Neural cell (in vitro differentiated cells): ENCODE measurements around the gene ROGDI. TPM values are rescaled to one million over a fixed set of nuclear protein-coding genes. Genes with fewer than 3 reads are reported as not detected.

Source experiments
- H2AFZ ChIP-seq: fragments of 200-600, 300-800 bp; sonication (generic), shearing (Covaris generic); 2 replicates; pipeline ENCODE4 v1.6.0; 2014; ENCODE audit warnings: low read depth, mild to moderate bottlenecking, antibody characterized with exemption, low read length, moderate library complexity
- H3F3A ChIP-seq: fragments of 200-600 bp; shearing (Covaris generic); 2 replicates; pipeline ENCODE4 v1.6.1; 2016; ENCODE audit warnings: mild to moderate bottlenecking, moderate library complexity, mixed read lengths, antibody characterized with exemption, low read length; ENCODE audit not compliant: insufficient read depth, poor library complexity, severe bottlenecking
- H3K27ac ChIP-seq: fragments of 200-600, 300-800 bp; sonication (generic), shearing (Covaris generic); 2 replicates; pipeline ENCODE4 v1.5.1; 2014; ENCODE audit warnings: mild to moderate bottlenecking, low read length, moderate library complexity
- H3K27me3 ChIP-seq: fragments of 300-800, 200-600 bp; sonication (generic), shearing (Covaris generic); 2 replicates; pipeline ENCODE4 v1.6.0; 2014; ENCODE audit warnings: mild to moderate bottlenecking, low read depth, low read length, moderate library complexity; ENCODE audit not compliant: insufficient read depth
- H3K36me3 ChIP-seq: fragments of 300-800, 200-600 bp; sonication (generic), shearing (Covaris generic); 2 replicates; pipeline ENCODE4 v1.5.1; 2014; ENCODE audit warnings: mild to moderate bottlenecking, antibody characterized with exemption, low read length, moderate library complexity; ENCODE audit not compliant: insufficient read depth
- H3K4me2 ChIP-seq: fragments of 300-800, 200-600 bp; sonication (generic), shearing (Covaris generic); 2 replicates; pipeline ENCODE4 v1.6.0; 2014; ENCODE audit warnings: mild to moderate bottlenecking, low read length
- H3K4me3 ChIP-seq: fragments of 300-800, 200-600 bp; sonication (generic), shearing (Covaris generic); 2 replicates; pipeline ENCODE4 v1.5.1; 2014; ENCODE audit warnings: mild to moderate bottlenecking, low read length, moderate library complexity
- H3K79me2 ChIP-seq: fragments of 200-600 bp; shearing (Covaris generic); replicated peaks from 2 replicates; pipeline ENCODE4 v1.6.0; 2014; ENCODE audit warnings: mild to moderate bottlenecking, low read length, moderate library complexity; ENCODE audit not compliant: insufficient read depth
- H3K9ac ChIP-seq: fragments of 300-800, 200-600 bp; sonication (generic), shearing (Covaris generic); 2 replicates; pipeline ENCODE4 v1.6.1; 2016; ENCODE audit warnings: mild to moderate bottlenecking, low read length, mixed read lengths
- H3K9me2 ChIP-seq: fragments of 200-600 bp; shearing (Covaris generic); 2 replicates; pipeline ENCODE4 v1.6.1; 2016; ENCODE audit warnings: mild to moderate bottlenecking, low read length, mixed read lengths; ENCODE audit not compliant: insufficient read depth
- H3K9me3 ChIP-seq: fragments of 200-600, 300-800 bp; sonication (generic), shearing (Covaris generic); 2 replicates; pipeline ENCODE4 v1.6.1; 2016; ENCODE audit warnings: mild to moderate bottlenecking, mixed run types, low read length, moderate library complexity, mixed read lengths
- H4K20me1 ChIP-seq: fragments of 200-600 bp; shearing (Covaris generic); 2 replicates; pipeline ENCODE4 v1.6.1; 2016; ENCODE audit warnings: mild to moderate bottlenecking, mixed run types; ENCODE audit not compliant: insufficient read depth
- CTCF ChIP-seq: fragments of 450-650 bp; IDR thresholded peaks from 2 replicates; pipeline ENCODE4 v1.5.1; 2014; ENCODE audit warnings: antibody characterized with exemption, mild to moderate bottlenecking, moderate library complexity; ENCODE audit not compliant: poor library complexity, severe bottlenecking
- EP300 ChIP-seq: fragments of 450-650 bp; conservative IDR thresholded peaks from 2 replicates; pipeline ENCODE4 v1.6.1; 2014; ENCODE audit warnings: antibody characterized with exemption, mild to moderate bottlenecking, moderate library complexity; ENCODE audit not compliant: poor library complexity, severe bottlenecking
- EZH2 ChIP-seq: fragments of 200-600, 300-800 bp; shearing (Covaris generic), sonication (generic); IDR thresholded peaks from 2 replicates; pipeline ENCODE4 v1.6.1; 2014; ENCODE audit warnings: antibody characterized with exemption, low read length, borderline replicate concordance, mild to moderate bottlenecking; ENCODE audit not compliant: insufficient read depth, poor library complexity, severe bottlenecking
- MXI1 ChIP-seq: fragments of 450-650 bp; conservative IDR thresholded peaks from 2 replicates; pipeline ENCODE4 v1.6.1; 2014; ENCODE audit warnings: antibody characterized with exemption, mild to moderate bottlenecking; ENCODE audit not compliant: poor library complexity, severe bottlenecking
- POLR2AphosphoS5 ChIP-seq: IDR thresholded peaks from 2 replicates; pipeline ENCODE4 v1.6.1; 2012
- RAD21 ChIP-seq: fragments of 450-650 bp; conservative IDR thresholded peaks from 2 replicates; pipeline ENCODE4 v1.6.1; 2014; ENCODE audit warnings: antibody characterized with exemption, mild to moderate bottlenecking, moderate library complexity
- REST ChIP-seq: IDR thresholded peaks from 2 replicates; pipeline ENCODE4 v1.6.1; 2012; ENCODE audit warnings: borderline replicate concordance
- SMC3 ChIP-seq: fragments of 450-650 bp; conservative IDR thresholded peaks from 2 replicates; pipeline ENCODE4 v1.6.1; 2014; ENCODE audit warnings: antibody characterized with exemption, mild to moderate bottlenecking, moderate library complexity; ENCODE audit not compliant: poor library complexity
- TAF1 ChIP-seq: IDR thresholded peaks from 2 replicates; pipeline ENCODE4 v1.6.1; 2012; ENCODE audit warnings: low read depth
- polyA plus RNA-seq: library from polyadenylated mRNA; depleted of rRNA; stranded (reverse); fragments of >200 nt; gene quantifications from 2 replicates; pipeline ENCODE4 v1.2.3, GENCODE V29; 2014

Gene ROGDI
- polyA plus RNA-seq, 1 donor from 2014 or later = 203 TPM

- H3K9me3 ChIP-seq = no peaks in the 10 kb centered on the region
- no peak overlapping the region for H3K4me3 ChIP-seq
- no peaks in the 10 kb centered on the region for H3K79me2 ChIP-seq
- no peak for TF ChIP-seq EP300
- TF ChIP-seq POLR2AphosphoS5 = no peak
- no peak for TF ChIP-seq MXI1
- no peak for TF ChIP-seq CTCF
- no peak for TF ChIP-seq RAD21
- TF ChIP-seq EZH2 = no peak
- TF ChIP-seq TAF1 = no peak
- no peak for TF ChIP-seq REST
- no peak for TF ChIP-seq SMC3
- H3F3A ChIP-seq = no peaks in the 10 kb centered on the region
- no peak overlapping the region for H3K27ac ChIP-seq
- no peak overlapping the region for H3K9ac ChIP-seq
- no peaks in the 10 kb centered on the region for H3K9me2 ChIP-seq
- H3K36me3 ChIP-seq = peaks cover 5% of the 10 kb centered on the region
- no peaks in the 10 kb centered on the region for H4K20me1 ChIP-seq
- H3K27me3 ChIP-seq = no peaks in the 10 kb centered on the region
- no peak overlapping the region for H2AFZ ChIP-seq
- H3K4me2 ChIP-seq = no peak overlapping the region
Observed at GRCh38 chr16:4814542-4815173, 12.2 kb upstream of the ROGDI start.

GRCh38 chr16:4814046-4814445 is 11.6 kb upstream of the ROGDI start:
- no peak overlapping the region for H3K9ac ChIP-seq
- H3K9me2 ChIP-seq = no peaks in the 10 kb centered on the region
- H4K20me1 ChIP-seq = no peaks in the 10 kb centered on the region
- no peak overlapping the region for H3K4me2 ChIP-seq
- no peak overlapping the region for H3K4me3 ChIP-seq
- H3F3A ChIP-seq = no peaks in the 10 kb centered on the region
- H3K27ac ChIP-seq = no peak overlapping the region
- peaks cover 5% of the 10 kb centered on the region for H3K36me3 ChIP-seq
- TF ChIP-seq EP300 = no peak
- no peak for TF ChIP-seq TAF1
- TF ChIP-seq EZH2 = no peak
- no peak for TF ChIP-seq RAD21
- TF ChIP-seq CTCF = no peak
- TF ChIP-seq MXI1 = no peak
- no peak for TF ChIP-seq REST
- no peak for TF ChIP-seq SMC3
- H3K9me3 ChIP-seq = no peaks in the 10 kb centered on the region
- H3K79me2 ChIP-seq = no peaks in the 10 kb centered on the region
- H3K27me3 ChIP-seq = no peaks in the 10 kb centered on the region
- no peak overlapping the region for H2AFZ ChIP-seq
